CD4-positive, CD25-positive, alpha-beta regulatory T cell (primary cell): ENCODE data around the gene MVK. TPM values are rescaled to one million over a fixed set of nuclear protein-coding genes. Genes with fewer than 3 reads are reported as not detected.
A peak's percentile ranks its signal among the peaks of the same experiment; 100 is the strongest.

Experiments
- ATAC-seq, 2 donors: fragments of 150-1000 bp; cut with Tn5 transposase; one replicate each; pipeline ENCODE4 v1.10.0; 2021; ENCODE audit warnings: low read depth in 2 of 2, moderate number of reproducible peaks in 2 of 2, moderate library complexity in 1 of 2
- DNase-seq, 3 donors: peaks; one replicate each; pipeline versions ENCODE4 v3.0.0 to v3.0.0-alpha.2; 2012 to 2022; ENCODE audit warnings: mixed read lengths in 1 of 3
- H3K27ac ChIP-seq: one replicate; pipeline ENCODE4 v1.7.0; 2013; ENCODE audit warnings: mild to moderate bottlenecking, low read length; ENCODE audit not compliant: insufficient read depth, poor library complexity, severe bottlenecking
- H3K27me3 ChIP-seq: one replicate; pipeline ENCODE4 v1.7.0; 2013; ENCODE audit warnings: low read length; ENCODE audit not compliant: control insufficient read depth, insufficient read depth
- H3K36me3 ChIP-seq: one replicate; pipeline ENCODE4 v1.7.0; 2013; ENCODE audit warnings: mild to moderate bottlenecking, low read length, moderate library complexity; ENCODE audit not compliant: control insufficient read depth, insufficient read depth
- H3K4me1 ChIP-seq: 2 replicates; pipeline ENCODE4 v1.7.0; 2013; ENCODE audit warnings: mild to moderate bottlenecking, low read length; ENCODE audit not compliant: insufficient read depth, control insufficient read depth, poor library complexity, severe bottlenecking
- H3K4me3 ChIP-seq: one replicate; pipeline ENCODE4 v1.7.0; 2013; ENCODE audit warnings: low read depth, mild to moderate bottlenecking, low read length, moderate library complexity
- H3K9me3 ChIP-seq, 2 experiments: 1 replicate in 1 of 2; 2 replicates in 1 of 2; pipeline ENCODE4 v1.7.0; 2013; ENCODE audit warnings: low read length in 2 of 2, mild to moderate bottlenecking in 1 of 2, moderate library complexity in 1 of 2; ENCODE audit not compliant: control insufficient read depth in 2 of 2
- H3K27ac Mint-ChIP-seq, 3 donors: one replicate each; pipeline ENCODE4 v1.8.0; 2020 to 2022; ENCODE audit warnings: mild to moderate bottlenecking in 3 of 3, mixed read lengths in 3 of 3, moderate library complexity in 2 of 3
- H3K27me3 Mint-ChIP-seq: one replicate; pipeline ENCODE4 v1.8.0; 2022; ENCODE audit warnings: mild to moderate bottlenecking, mixed read lengths
- H3K36me3 Mint-ChIP-seq: one replicate; pipeline ENCODE4 v1.8.0; 2020; ENCODE audit warnings: mixed read lengths
- H3K4me1 Mint-ChIP-seq, 4 donors: one replicate each; pipeline ENCODE4 v1.8.0; 2020 to 2022; ENCODE audit warnings: mixed read lengths in 4 of 4, mild to moderate bottlenecking in 1 of 4
- H3K4me3 Mint-ChIP-seq, 4 donors: one replicate each; pipeline ENCODE4 v1.8.0; 2020 to 2022; ENCODE audit warnings: mild to moderate bottlenecking in 4 of 4, mixed read lengths in 4 of 4, moderate library complexity in 3 of 4
- H3K9me3 Mint-ChIP-seq, 7 donors: one replicate each; pipeline ENCODE4 v1.8.0; 2020 to 2022; ENCODE audit warnings: mixed read lengths in 7 of 7, mild to moderate bottlenecking in 3 of 7, moderate library complexity in 2 of 7
- polyA plus RNA-seq, 4 donors: library from polyadenylated mRNA; unstranded; fragments of 300-500 nt; fragmentation: Illumina TruSeq; gene quantifications; one replicate each; pipeline ENCODE4 v1.2.3, GENCODE V29; 2021
- total RNA-seq: library from RNA; stranded (reverse); gene quantifications from one replicate; pipeline ENCODE4 v1.2.3, GENCODE V29; 2022

MVK gene
- total and polyA plus RNA-seq, 5 donors from 2014 or later: 2.2 to 16.2 (median 3.8) TPM

DNA sequence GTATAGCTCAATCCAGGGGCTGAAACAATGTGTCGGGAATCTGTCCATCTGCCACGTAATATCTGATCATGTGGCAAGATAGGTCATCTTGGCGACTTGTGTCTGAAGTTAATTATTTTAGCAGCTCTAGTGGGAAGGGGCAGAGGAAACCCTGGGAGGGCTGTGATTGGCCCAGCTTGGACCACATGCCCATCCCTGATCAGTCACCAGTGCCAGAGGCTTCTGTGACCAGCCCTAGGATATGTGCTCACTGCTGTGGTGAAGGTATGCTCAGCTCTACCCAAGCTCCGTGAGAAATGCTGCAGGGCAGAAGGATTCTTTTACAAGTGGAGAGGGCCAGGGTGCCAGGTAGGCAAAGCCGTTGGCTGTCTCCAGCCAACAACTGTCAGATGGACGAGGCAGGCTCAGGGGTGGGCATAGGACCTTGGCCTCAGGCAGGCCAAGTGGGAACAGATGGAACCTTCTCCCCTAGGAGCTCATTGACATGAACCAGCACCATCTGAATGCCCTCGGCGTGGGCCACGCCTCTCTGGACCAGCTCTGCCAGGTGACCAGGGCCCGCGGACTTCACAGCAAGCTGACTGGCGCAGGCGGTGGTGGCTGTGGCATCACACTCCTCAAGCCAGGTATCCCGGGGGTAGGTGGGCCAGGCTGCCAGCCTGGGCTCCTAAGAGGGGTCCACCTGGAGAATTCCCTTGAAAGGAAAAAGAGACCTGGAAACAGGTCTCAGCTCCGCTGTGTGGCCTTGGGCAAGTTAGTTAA is 21.1 kb downstream of the MVK start:
- Mint-ChIP-seq H3K9me3 (no peaks in the 10 kb centered on the region), H3K4me3 (no peak overlapping the region), H3K4me1 (peaks cover 0 to 29% (median 8%) of the 10 kb centered on the region in 4 donors), H3K27me3 (no peaks in the 10 kb centered on the region), H3K36me3 (peaks cover 6% of the 10 kb centered on the region), H3K27ac (peak overlapping the region in 1 of 3 donors; percentile 42)
- DNase-seq: no peak
- ATAC-seq: no peak
- Histone ChIP-seq H3K27me3 (no peaks in the 10 kb centered on the region), H3K4me3 (no peak overlapping the region), H3K4me1 (peaks cover 11% of the 10 kb centered on the region), H3K27ac (no peak overlapping the region), H3K9me3 (no peaks in the 10 kb centered on the region), H3K36me3 (peaks cover 2% of the 10 kb centered on the region)

DNA sequence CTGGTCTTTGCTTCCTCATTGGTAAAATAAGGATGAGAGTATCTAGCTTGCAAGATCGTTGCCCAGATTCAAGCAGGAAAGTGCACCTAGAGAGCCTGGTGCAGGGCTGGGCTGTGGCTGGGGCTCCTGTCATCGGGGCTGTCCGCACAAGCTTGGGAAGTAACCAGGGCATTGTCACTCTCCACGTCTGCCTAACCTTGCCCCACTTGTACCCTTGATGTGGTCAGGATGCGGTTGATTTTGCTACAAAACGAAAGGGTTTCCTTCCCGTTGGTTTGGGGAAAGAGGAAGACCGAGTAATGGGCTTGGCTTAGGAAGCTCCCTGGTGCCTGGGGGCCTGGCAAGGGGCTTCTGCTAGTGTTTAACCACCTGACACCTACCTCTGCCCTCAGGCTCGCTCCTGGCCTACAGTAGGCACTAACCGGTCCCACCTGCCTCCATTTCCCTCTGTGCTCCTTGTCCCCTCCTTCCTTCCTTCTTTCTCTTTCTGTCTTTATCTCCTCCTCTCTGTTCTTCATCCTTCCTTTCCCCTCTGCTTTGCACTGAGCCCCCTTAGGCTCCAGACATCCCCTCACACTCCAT is 21.8 kb downstream of the MVK start:
- Mint-ChIP-seq H3K27ac (peak overlapping the region in 1 of 3 donors; percentile 69), H3K4me3 (peak overlapping the region in 1 of 4 donors; percentile 21), H3K36me3 (peaks cover 6% of the 10 kb centered on the region), H3K4me1 (peaks cover 0 to 29% (median 8%) of the 10 kb centered on the region in 4 donors), H3K9me3 (no peaks in the 10 kb centered on the region), H3K27me3 (no peaks in the 10 kb centered on the region)
- ATAC-seq: no peak
- Histone ChIP-seq H3K36me3 (peaks cover 2% of the 10 kb centered on the region), H3K27me3 (no peaks in the 10 kb centered on the region), H3K27ac (no peak overlapping the region), H3K4me3 (no peak overlapping the region), H3K4me1 (peaks cover 11% of the 10 kb centered on the region), H3K9me3 (no peaks in the 10 kb centered on the region)
- peak in 1 of 3 donors; percentile 38 for DNase-seq

DNA sequence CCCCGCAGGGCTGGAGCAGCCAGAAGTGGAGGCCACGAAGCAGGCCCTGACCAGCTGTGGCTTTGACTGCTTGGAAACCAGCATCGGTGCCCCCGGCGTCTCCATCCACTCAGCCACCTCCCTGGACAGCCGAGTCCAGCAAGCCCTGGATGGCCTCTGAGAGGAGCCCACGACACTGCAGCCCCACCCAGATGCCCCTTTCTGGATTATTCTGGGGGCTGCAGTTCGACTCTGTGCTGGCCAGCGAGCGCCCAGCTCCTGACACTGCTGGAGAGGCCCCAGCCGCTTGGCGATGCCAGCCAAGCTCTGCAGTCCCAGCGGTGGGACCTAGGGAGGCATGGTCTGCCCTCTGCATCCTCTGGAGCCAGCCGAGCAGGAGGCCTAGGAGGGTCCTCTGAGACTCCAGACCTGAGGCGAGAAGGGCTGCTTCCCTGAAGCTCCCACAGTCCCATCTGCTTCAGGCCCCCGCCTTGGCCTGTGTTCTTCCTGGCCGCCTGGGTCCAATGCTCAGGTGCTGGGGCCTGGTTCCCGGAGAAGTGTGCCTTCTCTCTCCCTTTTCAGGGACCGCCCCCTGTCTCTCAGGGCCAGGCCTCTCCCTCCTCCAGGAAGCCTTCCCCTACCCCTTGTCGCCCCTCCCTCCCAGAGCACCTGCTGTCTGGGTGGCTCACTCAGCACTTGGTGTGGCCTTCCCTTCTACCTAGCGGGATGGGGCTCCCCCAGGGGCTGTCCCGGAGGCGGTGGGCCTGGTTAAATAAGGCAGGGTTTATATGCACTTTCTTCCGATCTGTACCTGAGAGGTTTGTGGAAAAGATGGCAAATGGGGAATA is 23.0 kb downstream of the MVK start:
- Histone ChIP-seq H3K9me3 (no peaks in the 10 kb centered on the region), H3K27me3 (no peaks in the 10 kb centered on the region), H3K4me3 (no peak overlapping the region), H3K4me1 (peaks cover 11% of the 10 kb centered on the region), H3K36me3 (peaks cover 2% of the 10 kb centered on the region), H3K27ac (no peak overlapping the region)
- Mint-ChIP-seq H3K36me3 (peaks cover 5% of the 10 kb centered on the region), H3K27ac (peak overlapping the region in 1 of 3 donors; percentile 74), H3K27me3 (peaks cover 5% of the 10 kb centered on the region), H3K4me1 (peaks cover 0 to 29% (median 8%) of the 10 kb centered on the region in 4 donors), H3K9me3 (no peaks in the 10 kb centered on the region), H3K4me3 (no peak overlapping the region)
- no peak for DNase-seq
- no peak for ATAC-seq

DNA sequence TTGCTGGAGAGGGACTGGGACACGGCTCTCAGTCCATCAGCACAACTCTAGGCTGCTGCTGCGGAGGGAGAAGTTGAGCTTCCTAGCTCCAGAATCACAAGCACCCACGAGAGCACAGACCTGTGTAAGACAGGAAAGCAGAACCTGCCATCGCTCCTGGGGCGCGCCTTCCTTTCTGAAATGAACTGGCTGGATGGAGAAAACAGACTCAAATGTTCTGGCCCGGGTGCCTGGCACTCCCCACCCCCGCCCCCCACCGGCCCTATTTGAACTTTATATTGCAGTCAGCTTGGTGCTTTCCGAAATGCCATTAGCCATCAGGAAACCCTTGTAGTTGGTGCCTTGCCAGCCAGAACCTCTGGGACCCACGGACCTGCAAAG is 23.8 kb downstream of the MVK start:
- H3K27ac Mint-ChIP-seq: peak overlapping the region in 2 of 3 donors; percentile 42 to 74
- peak overlapping the region in 1 of 4 donors; percentile 35 for H3K4me3 Mint-ChIP-seq
- DNase-seq (no peak), ATAC-seq (no peak)
- Histone ChIP-seq H3K9me3 (no peaks in the 10 kb centered on the region), H3K4me3 (no peak overlapping the region), H3K36me3 (no peaks in the 10 kb centered on the region), H3K4me1 (peaks cover 11% of the 10 kb centered on the region), H3K27ac (no peak overlapping the region), H3K27me3 (no peaks in the 10 kb centered on the region)
- peaks cover 0 to 29% (median 8%) of the 10 kb centered on the region in 4 donors for H3K4me1 Mint-ChIP-seq
- H3K36me3 Mint-ChIP-seq: peaks cover 3% of the 10 kb centered on the region
- H3K27me3 Mint-ChIP-seq: peaks cover 7% of the 10 kb centered on the region
- H3K9me3 Mint-ChIP-seq: no peaks in the 10 kb centered on the region

DNA sequence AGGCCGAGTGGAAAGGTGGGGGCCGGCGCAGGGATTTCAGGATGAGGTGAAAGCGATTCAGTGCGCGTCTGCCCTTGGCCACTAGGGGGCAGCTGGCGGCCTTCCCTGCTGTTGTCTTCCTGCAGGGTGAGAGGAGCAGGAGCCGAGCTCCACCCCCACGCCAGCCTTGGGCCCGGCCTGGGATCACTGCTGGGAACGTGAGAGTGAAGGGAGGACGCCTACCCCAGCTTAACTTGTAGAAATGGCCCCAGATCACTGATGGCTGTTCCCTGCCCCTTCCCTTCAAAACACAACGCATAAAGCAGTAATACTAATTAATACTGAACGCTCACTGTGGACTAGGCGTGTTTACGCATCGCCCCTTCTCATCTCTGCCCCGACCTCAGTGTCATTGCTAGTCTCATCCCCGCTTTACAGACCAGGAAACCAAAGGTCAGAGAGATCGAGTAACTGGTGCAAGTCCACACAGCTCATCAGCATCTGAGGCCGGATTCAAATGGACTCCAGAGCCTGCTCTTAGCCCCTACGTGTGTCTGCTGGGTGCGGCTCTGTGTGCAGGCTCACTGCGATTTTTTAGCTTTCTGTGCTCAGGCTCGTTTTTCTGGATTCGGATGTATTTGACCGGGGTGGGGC is 24.3 kb downstream of the MVK start:
- H3K4me3 ChIP-seq: no peak overlapping the region
- Mint-ChIP-seq H3K27me3 (peaks cover 7% of the 10 kb centered on the region), H3K9me3 (no peaks in the 10 kb centered on the region), H3K27ac (peak overlapping the region in 1 of 3 donors; percentile 38), H3K4me3 (peak overlapping the region in 1 of 4 donors; percentile 35), H3K36me3 (peaks cover 3% of the 10 kb centered on the region), H3K4me1 (peaks cover 0 to 29% (median 8%) of the 10 kb centered on the region in 4 donors)
- H3K27ac ChIP-seq: no peak overlapping the region
- no peaks in the 10 kb centered on the region for H3K36me3 ChIP-seq
- H3K4me1 ChIP-seq: peaks cover 11% of the 10 kb centered on the region
- H3K9me3 ChIP-seq: no peaks in the 10 kb centered on the region
- no peaks in the 10 kb centered on the region for H3K27me3 ChIP-seq
- peak; percentile 38 to 50 (median 46) for DNase-seq
- no peak for ATAC-seq

DNA sequence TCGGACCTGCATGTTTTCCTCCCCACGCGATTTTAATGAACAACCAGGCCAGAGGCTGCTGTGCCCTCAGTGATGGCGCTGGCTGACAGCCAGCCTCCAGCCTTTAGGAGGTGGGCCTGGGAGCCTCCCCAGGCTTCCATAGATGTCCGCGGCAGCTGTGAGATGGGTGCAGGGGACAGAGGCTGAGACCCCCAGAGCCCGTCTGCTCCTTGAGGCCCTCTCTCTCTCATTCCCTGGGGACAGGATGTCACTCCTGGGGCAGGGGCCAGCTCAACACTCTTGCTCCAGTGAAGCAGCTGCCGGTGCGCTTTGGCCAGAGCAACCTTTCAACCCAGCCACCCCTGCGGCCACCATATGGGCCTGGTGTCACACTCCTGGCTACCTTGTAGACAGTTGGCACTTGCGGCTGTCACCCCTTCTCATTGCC is 24.8 kb downstream of the MVK start:
- no peaks in the 10 kb centered on the region for H3K9me3 Mint-ChIP-seq

DNA sequence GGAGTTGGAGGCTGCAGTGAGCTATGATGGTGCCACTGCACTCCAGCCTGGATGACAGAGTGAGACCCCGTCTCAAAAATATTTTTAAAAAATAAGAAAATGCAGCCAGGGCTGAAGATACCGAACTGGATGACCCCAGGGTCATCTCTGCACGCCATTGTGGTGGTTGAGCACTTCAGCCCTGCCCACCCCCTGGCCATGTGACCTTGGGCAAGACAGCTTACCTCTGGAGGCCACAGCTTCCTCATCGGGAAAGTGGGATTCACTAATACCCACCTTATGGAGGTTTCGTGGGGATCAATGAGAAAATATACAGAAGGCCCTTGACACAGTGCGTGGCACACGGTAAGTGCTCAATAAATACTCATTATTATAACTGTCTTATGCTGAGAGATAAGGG is 25.5 kb downstream of the MVK start:
- Mint-ChIP-seq H3K36me3 (peaks cover under 1% of the 10 kb centered on the region), H3K27me3 (peaks cover 11% of the 10 kb centered on the region), H3K27ac (no peak overlapping the region), H3K4me3 (no peak overlapping the region), H3K4me1 (peaks cover 0 to 29% (median 8%) of the 10 kb centered on the region in 4 donors), H3K9me3 (no peaks in the 10 kb centered on the region)
- no peaks in the 10 kb centered on the region for H3K9me3 ChIP-seq
- no peak overlapping the region for H3K4me3 ChIP-seq
- no peaks in the 10 kb centered on the region for H3K27me3 ChIP-seq
- DNase-seq (no peak), ATAC-seq (no peak)
- no peak overlapping the region for H3K27ac ChIP-seq
- peaks cover 11% of the 10 kb centered on the region for H3K4me1 ChIP-seq
- H3K36me3 ChIP-seq: no peaks in the 10 kb centered on the region

More for the DNA sequence above, 24.8 kb downstream of the MVK start:
- Mint-ChIP-seq H3K4me3 (no peak overlapping the region), H3K27me3 (peaks cover 10% of the 10 kb centered on the region), H3K36me3 (peaks cover 3% of the 10 kb centered on the region), H3K27ac (no peak overlapping the region), H3K4me1 (peaks cover 0 to 29% (median 8%) of the 10 kb centered on the region in 4 donors)
- H3K9me3 ChIP-seq: no peaks in the 10 kb centered on the region
- no peak for ATAC-seq
- no peak overlapping the region for H3K4me3 ChIP-seq
- no peak for DNase-seq
- no peaks in the 10 kb centered on the region for H3K27me3 ChIP-seq
- H3K27ac ChIP-seq: no peak overlapping the region
- H3K36me3 ChIP-seq: no peaks in the 10 kb centered on the region
- H3K4me1 ChIP-seq: peaks cover 11% of the 10 kb centered on the region
